Left lung (tissue), 10 donors: Measurements from ENCODE around the gene CFAP210. TPM values are rescaled to one million over a fixed set of nuclear protein-coding genes. Genes with fewer than 3 reads are reported as not detected.
"Not testable (repeated sequence)": the region's sequence is repeated elsewhere in the genome, so short reads cannot be mapped to it uniquely, and the experiment has no call there.

Source experiments
- ATAC-seq: fragments of 200-7000 bp; cut with Tn5 transposase; one replicate; pipeline ENCODE4 v1.9.1; 2020; ENCODE audit warnings: moderate library complexity
- DNase-seq, 4 donors: peaks; one replicate each; pipeline ENCODE4 v3.0.0-alpha.2; 2013 to 2020
- H3K27ac ChIP-seq, 2 donors: fragments of 200-600 bp; sonication (generic) in 1 of 2; one replicate each; pipeline versions ENCODE4 v1.5.0 to v1.8.0; 2020 to 2021
- H3K27me3 ChIP-seq, 2 donors: fragments of 200-600 bp; sonication (generic) in 1 of 2; one replicate each; pipeline versions ENCODE4 v1.5.0 to v1.8.0; 2020 to 2021
- H3K36me3 ChIP-seq, 2 donors: fragments of 200-600 bp; sonication (generic) in 1 of 2; one replicate each; pipeline versions ENCODE4 v1.5.0 to v1.8.0; 2020 to 2021
- H3K4me1 ChIP-seq, 2 donors: fragments of 200-600 bp; one replicate each; pipeline ENCODE4 v1.8.0; 2021
- H3K4me3 ChIP-seq, 2 donors: fragments of 200-600 bp; sonication (generic) in 1 of 2; one replicate each; pipeline versions ENCODE4 v1.5.0 to v1.8.0; 2020 to 2021; ENCODE audit warnings: mild to moderate bottlenecking in 1 of 2
- H3K9me3 ChIP-seq, 2 donors: fragments of 200-600 bp; sonication (generic) in 1 of 2; one replicate each; pipeline versions ENCODE4 v1.5.0 to v1.8.0; 2020 to 2021
- intact Hi-C, 2 donors: fragments of 100-400 bp; cut with DNase I; formaldehyde crosslinking; loops; one replicate each; pipeline versions ENCODE4 v1.11.2 to v1.14.2; 2022
- polyA plus RNA-seq, 6 donors: library from polyadenylated mRNA; unstranded; fragments of 120-200 nt; gene quantifications; one replicate each; pipeline ENCODE4 v1.2.1, GENCODE V29; 2013; ENCODE audit not compliant: insufficient read length in 6 of 6
- total RNA-seq, 2 donors: library from RNA; stranded (reverse); fragmentation: NEBNext Ultra II Directional; extraction: Animal tissue kit (Norgen Biotek cat#: 25700); gene quantifications; one replicate each; pipeline ENCODE4 v1.2.1, GENCODE V29; 2021
- TF ChIP-seq, protein P1 (sequence below), 2 donors: fragments of 200-600 bp; sonication (generic) in 1 of 2; IDR thresholded peaks; one replicate each; pipeline versions ENCODE4 v1.5.0 to v1.8.0; 2021; ENCODE audit warnings: antibody characterized with exemption in 2 of 2
- donor health status: DM: no; HTN: yes; CAD: no.
- donor health status: DM: no; HTN: no; CAD: no.

CFAP210 gene
- total and polyA plus RNA-seq, 8 donors, result 0.68 to 4.0 (median 2.2) TPM; not detected in 1

DNA sequence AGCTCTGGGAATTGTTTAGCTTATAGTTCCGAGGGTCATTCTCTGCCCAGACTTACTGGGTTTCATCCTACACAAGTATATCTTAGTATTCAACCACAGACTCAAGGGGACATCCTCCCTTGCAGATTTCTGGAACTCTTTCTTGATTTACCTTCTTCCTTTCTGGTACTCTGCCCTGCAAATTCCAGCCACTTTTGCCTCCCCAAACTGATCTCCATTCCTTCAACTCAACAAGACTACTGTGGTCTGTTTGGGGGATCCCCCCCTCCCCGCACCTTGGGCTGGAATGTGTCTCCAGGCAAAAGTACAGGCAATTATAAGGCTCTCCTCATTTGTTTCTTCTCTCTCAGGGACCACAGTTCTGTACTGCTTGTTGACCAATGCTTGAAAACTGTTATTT, 13.4 kb upstream of the CFAP210 start:
- no peaks in the 10 kb centered on the region for H3K9me3 ChIP-seq
- H3K27ac ChIP-seq, result no peak overlapping the region
- DNase-seq, result no peak
- H3K36me3 ChIP-seq, result no peaks in the 10 kb centered on the region
- peaks cover 0 to 4% of the 10 kb centered on the region in 2 donors for H3K4me1 ChIP-seq
- ATAC-seq, result no peak
- intact Hi-C loops, result no loop called here
- no peaks in the 10 kb centered on the region for H3K27me3 ChIP-seq
- no peak overlapping the region for H3K4me3 ChIP-seq
- TF ChIP-seq, protein P1, sequence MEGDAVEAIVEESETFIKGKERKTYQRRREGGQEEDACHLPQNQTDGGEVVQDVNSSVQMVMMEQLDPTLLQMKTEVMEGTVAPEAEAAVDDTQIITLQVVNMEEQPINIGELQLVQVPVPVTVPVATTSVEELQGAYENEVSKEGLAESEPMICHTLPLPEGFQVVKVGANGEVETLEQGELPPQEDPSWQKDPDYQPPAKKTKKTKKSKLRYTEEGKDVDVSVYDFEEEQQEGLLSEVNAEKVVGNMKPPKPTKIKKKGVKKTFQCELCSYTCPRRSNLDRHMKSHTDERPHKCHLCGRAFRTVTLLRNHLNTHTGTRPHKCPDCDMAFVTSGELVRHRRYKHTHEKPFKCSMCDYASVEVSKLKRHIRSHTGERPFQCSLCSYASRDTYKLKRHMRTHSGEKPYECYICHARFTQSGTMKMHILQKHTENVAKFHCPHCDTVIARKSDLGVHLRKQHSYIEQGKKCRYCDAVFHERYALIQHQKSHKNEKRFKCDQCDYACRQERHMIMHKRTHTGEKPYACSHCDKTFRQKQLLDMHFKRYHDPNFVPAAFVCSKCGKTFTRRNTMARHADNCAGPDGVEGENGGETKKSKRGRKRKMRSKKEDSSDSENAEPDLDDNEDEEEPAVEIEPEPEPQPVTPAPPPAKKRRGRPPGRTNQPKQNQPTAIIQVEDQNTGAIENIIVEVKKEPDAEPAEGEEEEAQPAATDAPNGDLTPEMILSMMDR (IDR thresholded peaks at IDR 0.05), result no peak

GRCh38 chr2:169705927-169706326, 11.7 kb upstream of the CFAP210 start:
- H3K9me3 ChIP-seq, result no peaks in the 10 kb centered on the region
- peaks cover 0 to 4% of the 10 kb centered on the region in 2 donors for H3K4me1 ChIP-seq
- DNase-seq (no peak), ATAC-seq (peak; percentile 42)
- TF ChIP-seq, protein P1 (IDR thresholded peaks at IDR 0.05), result no peak
- no peak overlapping the region for H3K27ac ChIP-seq
- intact Hi-C loops, result no loop called here
- H3K36me3 ChIP-seq, result no peaks in the 10 kb centered on the region
- H3K27me3 ChIP-seq, result no peaks in the 10 kb centered on the region
- H3K4me3 ChIP-seq, result no peak overlapping the region

DNA sequence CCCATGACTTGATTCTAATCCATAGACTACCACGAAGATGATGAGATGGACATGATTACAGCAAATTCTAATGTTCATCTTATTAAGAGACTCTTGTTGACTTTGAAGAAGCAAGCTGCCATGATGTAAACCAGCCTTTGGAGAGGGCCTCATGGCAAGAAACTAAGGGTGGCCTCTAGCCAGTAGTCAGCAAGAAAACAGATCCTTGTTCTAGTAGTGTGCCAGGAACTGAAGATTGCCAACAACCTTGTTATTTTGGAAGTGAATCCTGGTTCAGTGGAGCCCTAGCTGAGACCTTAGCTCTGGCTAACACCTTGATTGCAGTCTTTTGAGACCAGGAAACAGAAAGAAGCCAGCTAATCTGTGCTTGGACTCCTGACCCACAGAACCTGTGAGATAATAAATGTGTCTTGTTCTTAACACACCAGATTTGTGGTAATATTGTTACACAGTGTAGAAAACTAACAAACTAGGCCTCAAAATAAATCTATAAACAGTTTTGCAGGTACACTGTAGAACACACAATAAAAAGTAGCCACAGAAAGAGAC, 10.0 kb upstream of the CFAP210 start:
- Histone ChIP-seq H3K4me3 (no peak overlapping the region), H3K36me3 (peaks cover 0 to 1% of the 10 kb centered on the region in 2 donors), H3K27ac (no peak overlapping the region), H3K27me3 (no peaks in the 10 kb centered on the region), H3K4me1 (peaks cover 0 to 4% of the 10 kb centered on the region in 2 donors), H3K9me3 (no peaks in the 10 kb centered on the region)
- DNase-seq (no peak), ATAC-seq (no peak)
- TF ChIP-seq, protein P1 (IDR thresholded peaks at IDR 0.05), result no peak
- intact Hi-C loops, result no loop called here

DNA sequence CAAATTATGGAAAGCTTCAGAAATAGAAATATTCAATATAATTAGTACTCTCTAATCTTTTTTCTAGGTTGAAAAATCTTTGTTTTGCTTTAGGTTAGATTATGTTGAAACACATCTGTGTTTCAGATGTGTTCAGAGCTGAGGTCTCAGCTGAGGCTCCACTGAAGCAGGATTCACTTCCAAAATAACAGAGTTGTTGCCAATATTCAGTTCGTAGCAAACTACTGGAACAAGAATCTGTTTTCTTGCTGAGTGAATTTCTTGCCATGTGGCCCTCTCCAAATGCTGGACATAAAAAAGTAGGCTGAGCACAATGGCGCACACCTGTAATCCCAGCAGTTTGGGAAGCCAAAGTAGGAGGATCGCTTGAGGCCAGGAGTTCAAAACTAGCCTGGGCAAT, 8.8 kb upstream of the CFAP210 start:
- Histone ChIP-seq H3K36me3 (peaks cover 0 to 7% of the 10 kb centered on the region in 2 donors), H3K27ac (no peak overlapping the region), H3K27me3 (no peaks in the 10 kb centered on the region), H3K9me3 (no peaks in the 10 kb centered on the region), H3K4me3 (no peak overlapping the region), H3K4me1 (peaks cover 0 to 4% of the 10 kb centered on the region in 2 donors)
- ATAC-seq (no peak), DNase-seq (no peak)
- TF ChIP-seq, protein P1 (IDR thresholded peaks at IDR 0.05), result no peak
- intact Hi-C loops, result no loop called here

DNA sequence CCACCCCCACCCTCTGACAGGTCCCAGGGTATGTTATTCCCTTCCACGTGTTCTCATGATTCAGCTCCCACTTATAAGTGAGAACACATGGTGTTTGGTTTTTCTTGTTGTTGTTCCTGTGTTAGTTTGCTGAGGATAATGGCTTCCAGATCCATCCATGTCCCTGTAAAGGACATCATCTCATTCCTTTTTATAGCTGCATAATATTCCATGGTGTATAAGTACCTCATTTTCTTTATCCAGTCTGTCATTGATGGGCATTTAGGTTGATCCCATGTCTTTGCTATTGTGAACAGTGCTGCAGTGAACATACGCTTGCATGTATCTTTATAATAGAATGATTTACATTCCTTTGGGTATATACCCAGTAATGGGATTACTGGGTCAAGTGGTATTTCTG, 5.0 kb upstream of the CFAP210 start:
- intact Hi-C loops, H3K27me3 ChIP-seq, H3K36me3 ChIP-seq, H3K27ac ChIP-seq, DNase-seq, ATAC-seq, H3K4me1 ChIP-seq, H3K4me3 ChIP-seq, H3K9me3 ChIP-seq: not testable (repeated sequence)

GRCh38 chr2:169696381-169696780, 2.2 kb upstream of the CFAP210 start:
- intact Hi-C loops, result no loop called here
- Histone ChIP-seq H3K27ac (no peak overlapping the region), H3K9me3 (no peaks in the 10 kb centered on the region), H3K27me3 (no peaks in the 10 kb centered on the region), H3K36me3 (peaks cover 0 to 7% of the 10 kb centered on the region in 2 donors), H3K4me3 (no peak overlapping the region), H3K4me1 (peaks cover 6 to 18% of the 10 kb centered on the region in 2 donors)
- DNase-seq (no peak), ATAC-seq (no peak)
- TF ChIP-seq, protein P1 (IDR thresholded peaks at IDR 0.05), result no peak
